Ishikawa (cell line): ENCODE measurements around the gene CLCN1.

Experiments used
- CEBPB ChIP-seq: IDR thresholded peaks from 2 replicates; pipeline ENCODE4 v1.6.1; 2012
- CREB1 ChIP-seq: IDR thresholded peaks from 2 replicates; pipeline ENCODE4 v1.6.1; 2012; ENCODE audit warnings: low read depth
- EGR1 ChIP-seq: IDR thresholded peaks from 2 replicates; pipeline ENCODE4 v1.6.1; 2012
- EP300 ChIP-seq: IDR thresholded peaks from 2 replicates; pipeline ENCODE4 v1.6.1; 2012; ENCODE audit warnings: borderline replicate concordance
- FOXM1 ChIP-seq: IDR thresholded peaks from 2 replicates; pipeline ENCODE4 v1.6.1; 2012; ENCODE audit warnings: low read depth, borderline replicate concordance
- MAX ChIP-seq: IDR thresholded peaks from 2 replicates; pipeline ENCODE4 v1.6.1; 2012
- NFIC ChIP-seq: IDR thresholded peaks from 2 replicates; pipeline ENCODE4 v1.6.1; 2012
- RAD21 ChIP-seq: IDR thresholded peaks from 2 replicates; pipeline ENCODE4 v1.6.1; 2012; ENCODE audit warnings: low read depth
- REST ChIP-seq: IDR thresholded peaks from 2 replicates; pipeline ENCODE4 v1.6.1; 2012; ENCODE audit warnings: low read depth, mild to moderate bottlenecking
- TAF1 ChIP-seq: IDR thresholded peaks from 2 replicates; pipeline ENCODE4 v1.6.1; 2012; ENCODE audit warnings: low read depth, mild to moderate bottlenecking
- TCF12 ChIP-seq: IDR thresholded peaks from 2 replicates; pipeline ENCODE4 v1.6.1; 2012; ENCODE audit warnings: low read depth
- TEAD4 ChIP-seq: IDR thresholded peaks from 2 replicates; pipeline ENCODE4 v1.6.1; 2012
- USF1 ChIP-seq: IDR thresholded peaks from 2 replicates; pipeline ENCODE4 v1.6.1; 2012
- YY1 ChIP-seq: IDR thresholded peaks from 2 replicates; pipeline ENCODE4 v1.6.1; 2012; ENCODE audit warnings: low read depth
- ZBTB7A ChIP-seq: IDR thresholded peaks from 2 replicates; pipeline ENCODE4 v1.6.1; 2012; ENCODE audit warnings: low read depth

CLCN1 gene

GRCh38 chr7:143354376-143354775 lies 38.5 kb downstream of the CLCN1 start:
- TF ChIP-seq EGR1 (no peak), USF1 (no peak), FOXM1 (no peak)

GRCh38 chr7:143354965-143355364 lies 39.1 kb downstream of the CLCN1 start:
- no peak for TF ChIP-seq ZBTB7A
- no peak for TF ChIP-seq TAF1
- no peak for TF ChIP-seq CREB1
- TF ChIP-seq RAD21 = no peak
- no peak for TF ChIP-seq USF1
- no peak for TF ChIP-seq EP300
- TF ChIP-seq YY1 = no peak
- TF ChIP-seq TCF12 = no peak
- no peak for TF ChIP-seq MAX
- no peak for TF ChIP-seq TEAD4
- TF ChIP-seq NFIC = no peak
- no peak for TF ChIP-seq REST
- no peak for TF ChIP-seq CEBPB
- TF ChIP-seq EGR1 = no peak
- no peak for TF ChIP-seq FOXM1

- TF ChIP-seq RAD21 (no peak), CEBPB (no peak), YY1 (no peak), EP300 (no peak), NFIC (no peak), MAX (no peak), FOXM1 (no peak), REST (no peak), ZBTB7A (no peak), USF1 (no peak), TEAD4 (no peak), CREB1 (no peak), TAF1 (no peak), EGR1 (no peak), TCF12 (no peak)
Observed at GRCh38 chr7:143355450-143356385, 39.8 kb downstream of the CLCN1 start.

- TF ChIP-seq TAF1 (no peak), USF1 (no peak), TCF12 (no peak), CREB1 (no peak), REST (no peak), EGR1 (no peak), ZBTB7A (no peak), EP300 (no peak), YY1 (no peak), NFIC (no peak), FOXM1 (no peak), TEAD4 (no peak), RAD21 (no peak), MAX (no peak), CEBPB (no peak)
Observed at GRCh38 chr7:143356414-143357050, 40.6 kb downstream of the CLCN1 start.
